Measurements from ENCODE around the gene ACD.
"Not testable (repeated sequence)": the region's sequence is repeated elsewhere in the genome, so short reads cannot be mapped to it uniquely, and the experiment has no call there.

The ACD gene

GRCh38 chr16:67659675-67660563 lies at the start of gene ACD:
ACD (minus strand) TSS chr16:67660260; CDS start chr16:67660220, 40 bp downstream.
- DNase-seq, result peak; percentile 78 to 79

- DNase-seq, result no peak
Measured at GRCh38 chr16:67709050-67709449, 49.0 kb upstream of the ACD start.

- DNase-seq, result no peak
Measured at GRCh38 chr16:67708368-67708771, 48.3 kb upstream of the ACD start.

- no peak for DNase-seq
Measured at GRCh38 chr16:67707790-67708189, 47.7 kb upstream of the ACD start.

- DNase-seq, result no peak
Measured at GRCh38 chr16:67707210-67707609, 47.1 kb upstream of the ACD start.

GRCh38 chr16:67704110-67704509 lies 44.0 kb upstream of the ACD start:
- DNase-seq, result no peak

GRCh38 chr16:67703626-67704025 lies 43.6 kb upstream of the ACD start:
- DNase-seq, result no peak

GRCh38 chr16:67702130-67702529 lies 42.1 kb upstream of the ACD start:
- no peak for DNase-seq

GRCh38 chr16:67701420-67701819 lies 41.4 kb upstream of the ACD start:
- DNase-seq, result no peak

- DNase-seq, result no peak
Measured at GRCh38 chr16:67699265-67699664, 39.2 kb upstream of the ACD start.

GRCh38 chr16:67697422-67698185 lies 37.5 kb upstream of the ACD start:
- DNase-seq, result peak; percentile 79 to 82

GRCh38 chr16:67694611-67695010 lies 34.6 kb upstream of the ACD start:
- no peak for DNase-seq

GRCh38 chr16:67693517-67694285 lies 33.6 kb upstream of the ACD start:
- not testable (repeated sequence) for DNase-seq

- DNase-seq, result no peak
Measured at GRCh38 chr16:67685388-67686112, 25.5 kb upstream of the ACD start.

GRCh38 chr16:67683767-67684166 lies 23.7 kb upstream of the ACD start:
- DNase-seq, result no peak

GRCh38 chr16:67679935-67680897 lies 20.2 kb upstream of the ACD start:
- no peak for DNase-seq

GRCh38 chr16:67678354-67679023 lies 18.4 kb upstream of the ACD start:
- no peak for DNase-seq

- no peak for DNase-seq
Measured at GRCh38 chr16:67677712-67678111, 17.7 kb upstream of the ACD start.

GRCh38 chr16:67676939-67677338 lies 16.9 kb upstream of the ACD start:
- DNase-seq, result no peak

GRCh38 chr16:67676516-67676915 lies 16.5 kb upstream of the ACD start:
- DNase-seq, result no peak

- DNase-seq, result no peak
Measured at GRCh38 chr16:67675999-67676398, 15.9 kb upstream of the ACD start.
